IMR-90 (cell line): ENCODE results near the gene LRRC42. TPM values are rescaled to one million over a fixed set of nuclear protein-coding genes. Genes with fewer than 3 reads are reported as not detected.

Experiments
- ATAC-seq: fragments of 200-7000 bp; cut with Tn5 transposase; 2 replicates; pipeline ENCODE4 v1.9.1; 2020; ENCODE audit warnings: low read depth, mild to moderate bottlenecking, moderate library complexity
- BruUV-seq: library from RNA; stranded (reverse); fragments of 400-500 nt; replicated peaks from 2 replicates; lab custom pipeline; 2021; lab: Mats Ljungman, UMichigan
- CTCF ChIA-PET: fragments of 300-600 bp; formaldehyde crosslinking; extraction: SDS; loops from one replicate; lab custom pipeline; 2021; ENCODE audit warnings: antibody characterized with exemption; lab: Yijun Ruan, JAX
- POLR2A ChIA-PET: fragments of 300-600 bp; sonication (Branson Sonifier 250); formaldehyde crosslinking; loops from one replicate; lab custom pipeline; 2022; ENCODE audit warnings: antibody characterized with exemption; ENCODE audit not compliant: unreplicated experiment; lab: Charles Lee
- DNase-seq: peaks from one replicate; pipeline ENCODE4 v3.0.0; 2013
- H2AFZ ChIP-seq: replicated peaks from 2 replicates; pipeline ENCODE3; 2013; ENCODE audit warnings: low read length, mild to moderate bottlenecking; ENCODE audit not compliant: poor library complexity
- H2AK5ac ChIP-seq: 2 replicates; pipeline ENCODE4 v1.6.1; 2013; ENCODE audit warnings: low read depth, low read length, inconsistent platforms
- H2AK9ac ChIP-seq: replicated peaks from 2 replicates; pipeline ENCODE3; 2013; ENCODE audit warnings: mild to moderate bottlenecking, low read depth, low read length, moderate library complexity; ENCODE audit not compliant: poor library complexity
- H2BK120ac ChIP-seq: 2 replicates; pipeline ENCODE4 v1.6.1; 2013; ENCODE audit warnings: low read depth, low read length, inconsistent platforms
- H2BK15ac ChIP-seq: 3 replicates; pipeline ENCODE4 v1.6.1; 2013; ENCODE audit warnings: low read depth, low read length, inconsistent platforms
- H2BK20ac ChIP-seq: 2 replicates; pipeline ENCODE4 v1.6.1; 2013; ENCODE audit warnings: low read depth, mild to moderate bottlenecking, inconsistent platforms, low read length, moderate library complexity
- H2BK5ac ChIP-seq: 2 replicates; pipeline ENCODE4 v1.6.1; 2013; ENCODE audit warnings: mild to moderate bottlenecking, low read depth, low read length, inconsistent platforms; ENCODE audit not compliant: poor library complexity, severe bottlenecking
- H3K14ac ChIP-seq: replicated peaks from 2 replicates; pipeline ENCODE4 v1.6.1; 2013; ENCODE audit warnings: low read depth, low read length, inconsistent platforms
- H3K18ac ChIP-seq: 2 replicates; pipeline ENCODE4 v1.6.1; 2013; ENCODE audit warnings: low read depth, low read length, control low read depth
- H3K23ac ChIP-seq: 2 replicates; pipeline ENCODE4 v1.6.1; 2013; ENCODE audit warnings: low read depth, low read length, inconsistent platforms
- H3K27ac ChIP-seq: 2 replicates; pipeline ENCODE4 v1.5.1; 2013; ENCODE audit warnings: mild to moderate bottlenecking, control low read depth, low read length; ENCODE audit not compliant: insufficient read depth
- H3K27me3 ChIP-seq: 2 replicates; pipeline ENCODE4 v1.6.1; 2013; ENCODE audit warnings: low read length; ENCODE audit not compliant: control insufficient read depth, insufficient read depth
- H3K36me3 ChIP-seq: 2 replicates; pipeline ENCODE4 v1.6.1; 2013; ENCODE audit warnings: low read length, mixed read lengths; ENCODE audit not compliant: control insufficient read depth, insufficient read depth
- H3K4ac ChIP-seq: 2 replicates; pipeline ENCODE4 v1.6.1; 2013; ENCODE audit warnings: low read depth, low read length, inconsistent platforms
- H3K4me1 ChIP-seq: 2 replicates; pipeline ENCODE4 v1.6.1; 2013; ENCODE audit warnings: low read length, mixed read lengths; ENCODE audit not compliant: control insufficient read depth, insufficient read depth
- H3K4me2 ChIP-seq: 2 replicates; pipeline ENCODE4 v1.6.1; 2013; ENCODE audit warnings: low read depth, mild to moderate bottlenecking, control low read depth, low read length, moderate library complexity
- H3K4me3 ChIP-seq: 2 replicates; pipeline ENCODE4 v1.5.1; 2013; ENCODE audit warnings: low read depth, mild to moderate bottlenecking, control low read depth, low read length, moderate library complexity; ENCODE audit not compliant: insufficient read depth
- H3K56ac ChIP-seq: 2 replicates; pipeline ENCODE4 v1.6.1; 2013; ENCODE audit warnings: low read length, inconsistent platforms; ENCODE audit not compliant: insufficient read depth; ENCODE audit errors: extremely low read depth
- H3K79me1 ChIP-seq, 2 experiments: 2 replicates each; pipeline ENCODE4 v1.6.1; 2013; ENCODE audit warnings: low read length in 2 of 2, inconsistent platforms in 1 of 2, low read depth in 1 of 2
- H3K9ac ChIP-seq: 2 replicates; pipeline ENCODE4 v1.6.1; 2013; ENCODE audit warnings: low read depth, low read length, control low read depth
- H3K9me1 ChIP-seq: 2 replicates; pipeline ENCODE4 v1.6.1; 2013; ENCODE audit warnings: low read length, inconsistent platforms; ENCODE audit not compliant: insufficient read depth
- H3K9me3 ChIP-seq: 2 replicates; pipeline ENCODE4 v1.6.1; 2013; ENCODE audit warnings: low read length; ENCODE audit not compliant: control insufficient read depth, insufficient read depth
- H4K20me1 ChIP-seq: 2 replicates; pipeline ENCODE4 v1.6.1; 2013; ENCODE audit warnings: low read length, inconsistent platforms; ENCODE audit not compliant: insufficient read depth
- H4K5ac ChIP-seq: 2 replicates; pipeline ENCODE4 v1.6.1; 2013; ENCODE audit warnings: mild to moderate bottlenecking, low read depth, low read length, control low read depth
- H4K8ac ChIP-seq, 2 experiments: 2 replicates each; pipeline ENCODE4 v1.6.1; 2013; ENCODE audit warnings: low read depth in 2 of 2, low read length in 2 of 2, control low read depth in 1 of 2, inconsistent platforms in 1 of 2
- H4K91ac ChIP-seq: 2 replicates; pipeline ENCODE4 v1.6.1; 2013; ENCODE audit warnings: low read depth, low read length, inconsistent platforms; ENCODE audit not compliant: insufficient read depth
- BHLHE40 ChIP-seq: fragments of 150-350 bp; IDR thresholded peaks from 2 replicates; pipeline ENCODE4 v1.6.1; 2016; ENCODE audit warnings: mild to moderate bottlenecking, low read depth, low read length
- CEBPB ChIP-seq: IDR thresholded peaks from 2 replicates; pipeline ENCODE4 v1.6.1; 2012; ENCODE audit warnings: low read depth, low read length, improper control_type of control experiment
- CHD1 ChIP-seq: IDR thresholded peaks from 2 replicates; pipeline ENCODE4 v1.6.1; 2012; ENCODE audit warnings: low read depth, low read length, improper control_type of control experiment
- CTCF ChIP-seq: conservative IDR thresholded peaks from 2 replicates; pipeline ENCODE4 v1.5.1; 2012; ENCODE audit warnings: mild to moderate bottlenecking, low read depth, low read length, improper control_type of control experiment
- FOS ChIP-seq: fragments of 150-350 bp; IDR thresholded peaks from 2 replicates; pipeline ENCODE4 v1.6.1; 2016; ENCODE audit warnings: low read depth, low read length
- MAFK ChIP-seq: IDR thresholded peaks from 2 replicates; pipeline ENCODE4 v1.6.1; 2012; ENCODE audit warnings: low read depth, low read length, improper control_type of control experiment
- MAZ ChIP-seq: IDR thresholded peaks from 2 replicates; pipeline ENCODE4 v1.6.1; 2012; ENCODE audit warnings: low read depth, mild to moderate bottlenecking, low read length, improper control_type of control experiment, moderate library complexity, borderline replicate concordance
- MXI1 ChIP-seq: IDR thresholded peaks from 2 replicates; pipeline ENCODE4 v1.6.1; 2012; ENCODE audit warnings: low read depth, mild to moderate bottlenecking, low read length, moderate library complexity, borderline replicate concordance
- NFE2L2 ChIP-seq: fragments of 150-350 bp; IDR thresholded peaks from 2 replicates; pipeline ENCODE4 v1.6.1; 2016; ENCODE audit warnings: low read depth, mild to moderate bottlenecking, low read length
- POLR2A ChIP-seq: IDR thresholded peaks from 2 replicates; pipeline ENCODE4 v1.6.1; 2012; ENCODE audit warnings: mild to moderate bottlenecking, low read depth, low read length
- RAD21 ChIP-seq: IDR thresholded peaks from 2 replicates; pipeline ENCODE4 v1.6.1; 2012; ENCODE audit warnings: low read length, improper control_type of control experiment
- RCOR1 ChIP-seq: IDR thresholded peaks from 2 replicates; pipeline ENCODE4 v1.6.1; 2012; ENCODE audit warnings: mild to moderate bottlenecking, low read length, improper control_type of control experiment; ENCODE audit not compliant: insufficient replicate concordance
- RFX5 ChIP-seq: IDR thresholded peaks from 2 replicates; pipeline ENCODE4 v1.8.0; 2012; ENCODE audit warnings: low read depth, mild to moderate bottlenecking, low read length, moderate library complexity
- USF2 ChIP-seq: fragments of 150-350 bp; IDR thresholded peaks from 2 replicates; pipeline ENCODE4 v1.6.1; 2017; ENCODE audit warnings: mild to moderate bottlenecking, antibody characterized with exemption, low read length, low read depth
- WGBS, 2 experiments: methylation state at CpG; one replicate each; pipeline versions ENCODE4 v1.1.5 to v1.1.7; 2013; ENCODE audit warnings: missing lambda C conversion rate in 2 of 2; ENCODE audit not compliant: insufficient read length in 1 of 2; ENCODE audit errors: extremely low coverage in 2 of 2; 5-methylcytosine and 5-hydroxymethylcytosine counted together
- dilution Hi-C: fragments of 300-500 bp; cut with HindIII; formaldehyde crosslinking; loops from one replicate; pipeline ENCODE4 v1.14.3; 2018; ENCODE audit warnings: low sequenced_read_pairs; ENCODE audit not compliant: unreplicated experiment
- in situ Hi-C: fragments of 300-500 bp; cut with MboI; formaldehyde crosslinking; loops from 3 replicates; pipeline ENCODE4 v1.14.3; 2019; ENCODE audit warnings: low sequenced_read_pairs, inconsistent platforms, mixed read lengths
- intact Hi-C: fragments of 100-400 bp; cut with micrococcal nuclease; formaldehyde crosslinking; loops from 2 replicates; pipeline ENCODE4 v1.10.0; 2022
- polyA plus RNA-seq, 3 experiments: library from polyadenylated mRNA; depleted of rRNA; stranded (reverse); fragments of >200 nt; gene quantifications; 2 replicates each; pipeline ENCODE4 v1.2.3, GENCODE V29; 2012; ENCODE audit warnings: low replicate concordance in 1 of 3
- total RNA-seq: library from RNA; depleted of rRNA; stranded (reverse); fragments of >200 nt; gene quantifications from 2 replicates; pipeline ENCODE4 v1.2.3, GENCODE V29; 2012

The LRRC42 gene
- total and polyA plus RNA-seq, 2 of the 4 experiments (the other 2 are of a cell fraction), result 39.9 to 47.5 TPM

DNA sequence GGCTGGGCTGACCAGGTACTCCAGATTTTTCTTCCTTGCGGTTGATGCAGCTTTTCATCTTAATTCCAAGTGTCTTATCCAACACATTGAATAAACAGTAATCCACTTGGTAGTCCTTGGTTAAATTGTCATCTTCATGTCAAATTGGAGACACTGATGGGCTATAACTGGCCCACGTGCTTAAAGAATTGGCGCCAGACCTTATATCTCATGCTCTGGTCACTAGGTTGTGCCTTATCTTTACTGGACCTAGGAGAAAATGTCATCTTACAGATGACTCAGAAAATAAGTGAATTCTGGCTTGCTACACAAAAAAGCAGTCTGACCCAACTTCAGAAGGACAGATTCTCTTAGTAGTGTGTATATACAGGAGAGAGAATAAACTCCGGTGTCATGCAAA lies 16.2 kb downstream of the LRRC42 start:
- H3K9ac ChIP-seq, result no peak overlapping the region
- DNase-seq, result no peak
- H4K20me1 ChIP-seq, result no peaks in the 10 kb centered on the region; the same call in 1 of the 2 replicates
- no peak overlapping the region for H3K18ac ChIP-seq
- no peak overlapping the region for H2BK5ac ChIP-seq
- no peak overlapping the region for H3K14ac ChIP-seq
- TF ChIP-seq CHD1 (no peak), CTCF (no peak), USF2 (no peak), RFX5 (no peak), MXI1 (no peak), RAD21 (no peak), NFE2L2 (no peak), MAZ (no peak), RCOR1 (no peak), FOS (no peak), POLR2A (no peak), CEBPB (no peak), MAFK (no peak), BHLHE40 (no peak)
- no peak overlapping the region for H2BK20ac ChIP-seq
- H3K79me1 ChIP-seq, result peaks cover 26 to 29% of the 10 kb centered on the region in 2 experiments
- H3K4me2 ChIP-seq, result no peak overlapping the region
- no peak overlapping the region for H4K8ac ChIP-seq
- WGBS, 2 experiments, result 88% methylated on average over 3 of the region's 4 CpGs; no CpG with 5 or more reads in 1 of the 2 experiments
- no peak overlapping the region for H2AK9ac ChIP-seq
- no peak overlapping the region for H3K4me3 ChIP-seq
- H3K4ac ChIP-seq, result no peak overlapping the region
- H2BK15ac ChIP-seq, result no peak overlapping the region
- H2AK5ac ChIP-seq, result no peak overlapping the region
- H4K91ac ChIP-seq, result no peak overlapping the region
- H3K9me1 ChIP-seq, result peaks cover 8% of the 10 kb centered on the region
- H3K56ac ChIP-seq, result no peak overlapping the region
- no peak overlapping the region for H3K27ac ChIP-seq
- H2AFZ ChIP-seq, result no peak overlapping the region
- peaks cover 45% of the 10 kb centered on the region for H3K36me3 ChIP-seq
- no peak overlapping the region for H4K5ac ChIP-seq
- CTCF ChIA-PET, result no interaction called here
- no peaks in the 10 kb centered on the region for H3K27me3 ChIP-seq
- BruUV-seq, result no TSS peak
- dilution Hi-C loops (no loop called here), intact Hi-C loops (no loop called here), in situ Hi-C loops (no loop called here)
- ATAC-seq, result no peak
- no peak overlapping the region for H2BK120ac ChIP-seq
- no peaks in the 10 kb centered on the region for H3K9me3 ChIP-seq
- H3K23ac ChIP-seq, result no peak overlapping the region
- POLR2A ChIA-PET, result no interaction called here
- H3K4me1 ChIP-seq, result peaks cover 6% of the 10 kb centered on the region
